Gastrocnemius medialis (tissue), 4 donors: ENCODE data around the gene TMTC2.

Experiments
- POLR2A ChIP-seq, 2 donors: fragments of 450-650 bp; IDR thresholded peaks; one replicate each; pipeline ENCODE4 v1.6.1; 2017; ENCODE audit warnings: antibody characterized with exemption in 2 of 2, mild to moderate bottlenecking in 2 of 2, moderate library complexity in 2 of 2
- TF ChIP-seq, protein P1 (sequence below), 5 experiments: fragments of 450-650 bp in 3 of 5; fragments of 200-600 bp in 2 of 5; sonication (generic) in 2 of 5; IDR thresholded peaks in 4 of 5; conservative IDR thresholded peaks in 1 of 5; 1 replicate in 4 of 5; 2 replicates in 1 of 5; pipeline ENCODE4 v1.5.1; 2016 to 2019; ENCODE audit warnings: antibody characterized with exemption in 5 of 5, mild to moderate bottlenecking in 3 of 5, moderate library complexity in 3 of 5

DNA sequence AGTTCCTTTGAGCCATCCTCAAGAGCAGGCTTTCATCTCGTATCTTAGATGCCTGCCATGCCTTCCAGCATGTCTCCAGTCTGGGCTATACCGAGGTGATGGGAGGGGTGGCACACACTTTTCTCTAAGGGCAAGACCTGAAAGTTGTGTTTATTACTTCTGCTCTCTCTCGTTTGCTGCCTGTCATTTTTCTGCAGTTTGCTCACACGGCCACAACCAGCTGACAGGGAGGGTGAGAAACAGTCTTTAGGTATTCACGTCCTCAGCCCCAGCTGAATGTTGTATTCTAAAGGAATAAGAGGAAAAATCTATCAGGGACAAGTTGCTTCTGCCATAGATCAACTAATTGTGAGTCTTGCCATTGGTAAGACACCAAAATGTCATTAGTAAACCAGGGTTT is 88.0 kb downstream of the TMTC2 start:
- TF ChIP-seq, protein P1, sequence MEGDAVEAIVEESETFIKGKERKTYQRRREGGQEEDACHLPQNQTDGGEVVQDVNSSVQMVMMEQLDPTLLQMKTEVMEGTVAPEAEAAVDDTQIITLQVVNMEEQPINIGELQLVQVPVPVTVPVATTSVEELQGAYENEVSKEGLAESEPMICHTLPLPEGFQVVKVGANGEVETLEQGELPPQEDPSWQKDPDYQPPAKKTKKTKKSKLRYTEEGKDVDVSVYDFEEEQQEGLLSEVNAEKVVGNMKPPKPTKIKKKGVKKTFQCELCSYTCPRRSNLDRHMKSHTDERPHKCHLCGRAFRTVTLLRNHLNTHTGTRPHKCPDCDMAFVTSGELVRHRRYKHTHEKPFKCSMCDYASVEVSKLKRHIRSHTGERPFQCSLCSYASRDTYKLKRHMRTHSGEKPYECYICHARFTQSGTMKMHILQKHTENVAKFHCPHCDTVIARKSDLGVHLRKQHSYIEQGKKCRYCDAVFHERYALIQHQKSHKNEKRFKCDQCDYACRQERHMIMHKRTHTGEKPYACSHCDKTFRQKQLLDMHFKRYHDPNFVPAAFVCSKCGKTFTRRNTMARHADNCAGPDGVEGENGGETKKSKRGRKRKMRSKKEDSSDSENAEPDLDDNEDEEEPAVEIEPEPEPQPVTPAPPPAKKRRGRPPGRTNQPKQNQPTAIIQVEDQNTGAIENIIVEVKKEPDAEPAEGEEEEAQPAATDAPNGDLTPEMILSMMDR (IDR thresholded peaks at IDR 0.05 in 4 of 5, conservative IDR thresholded peaks at IDR 0.05 in 1 of 5) = no peak
- TF ChIP-seq POLR2A (IDR thresholded peaks at IDR 0.05) = no peak
